ENCODE results near the gene LSM3. TPM values are rescaled to one million over a fixed set of nuclear protein-coding genes. Genes with fewer than 3 reads are reported as not detected.

Gene LSM3
- 13.3 TPM for polyA plus RNA-seq (2012; ENCODE audit: insufficient read depth, insufficient read length, low read depth)

- no peaks in the 10 kb centered on the region for H3K4me1 ChIP-seq
- no peaks in the 10 kb centered on the region for H3K27me3 ChIP-seq
- peak within 1 kb of the TSS; percentile 97 for H3K4me3 ChIP-seq (ENCODE audit: low read depth, low read length)
- DNase-seq, result peak; percentile 88
- TF ChIP-seq CTCF (IDR thresholded peaks at IDR 0.05; ENCODE audit: low read depth, low read length), result no peak
- H3K36me3 ChIP-seq, result no peaks in the 10 kb centered on the region; the same call in 1 of the 2 replicates
- no peaks in the 10 kb centered on the region for H3K9me3 ChIP-seq
These were observed at the start of gene LSM3, which contains the start of gene XPC for GRCh38 chr3:14178247-14179113. LSM3 (plus strand) TSS chr3:14178817; CDS start chr3:14178861, 44 bp downstream. XPC (minus strand) TSS chr3:14178601; CDS start chr3:14178568, 33 bp downstream.

DNA sequence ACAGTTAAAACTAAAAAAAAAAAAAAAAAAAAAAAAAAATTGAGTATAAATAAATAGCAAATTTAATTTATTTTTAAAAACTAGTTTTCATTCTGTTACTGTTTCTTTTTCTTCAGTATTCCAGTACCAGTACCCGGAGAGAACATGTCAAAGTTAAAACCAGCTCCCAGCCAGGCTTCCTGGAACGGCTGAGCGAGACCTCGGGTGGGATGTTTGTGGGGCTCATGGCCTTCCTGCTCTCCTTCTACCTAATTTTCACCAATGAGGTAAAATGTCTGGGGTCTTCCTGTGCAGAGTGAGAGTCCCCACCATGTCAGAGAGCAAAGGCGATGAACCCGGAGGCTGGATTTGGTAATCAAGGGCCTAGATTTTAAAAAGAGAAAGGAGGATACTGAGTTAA lies 49.3 kb upstream of the LSM3 start:
- no peak overlapping the region for H3K4me3 ChIP-seq (ENCODE audit: low read depth, low read length)
- peaks cover 23% of the 10 kb centered on the region for H3K36me3 ChIP-seq
- no peak for DNase-seq
- no peak for TF ChIP-seq CTCF (IDR thresholded peaks at IDR 0.05; ENCODE audit: low read depth, low read length)
- H3K4me1 ChIP-seq, result no peaks in the 10 kb centered on the region
- H3K27me3 ChIP-seq, result no peaks in the 10 kb centered on the region
- H3K9me3 ChIP-seq, result no peaks in the 10 kb centered on the region

DNA sequence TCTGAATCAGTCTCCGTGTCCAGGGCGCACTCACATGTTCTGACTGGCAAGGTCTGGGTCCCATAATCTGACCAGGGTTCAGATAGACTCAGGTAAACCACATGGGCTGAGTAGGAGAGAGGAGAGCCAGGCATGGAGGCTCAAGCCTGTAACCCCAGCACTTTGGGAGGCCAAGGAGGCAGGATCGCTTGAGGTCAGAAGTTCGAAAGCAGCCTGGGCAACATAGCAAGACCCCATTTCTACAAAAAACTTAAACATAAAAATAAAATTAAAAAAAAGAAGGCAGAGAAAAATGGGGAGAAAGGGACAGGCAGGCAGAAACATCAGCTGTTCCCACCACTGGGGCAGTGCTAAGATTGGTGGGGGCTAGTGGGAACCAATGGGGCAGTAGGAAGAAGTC lies 48.4 kb upstream of the LSM3 start:
- no peaks in the 10 kb centered on the region for H3K27me3 ChIP-seq
- H3K4me1 ChIP-seq, result no peaks in the 10 kb centered on the region
- no peak overlapping the region for H3K4me3 ChIP-seq (ENCODE audit: low read depth, low read length)
- peaks cover 23% of the 10 kb centered on the region for H3K36me3 ChIP-seq
- no peak for TF ChIP-seq CTCF (IDR thresholded peaks at IDR 0.05; ENCODE audit: low read depth, low read length)
- no peaks in the 10 kb centered on the region for H3K9me3 ChIP-seq
- no peak for DNase-seq

- no peak for TF ChIP-seq CTCF (IDR thresholded peaks at IDR 0.05; ENCODE audit: low read depth, low read length)
- H3K4me1 ChIP-seq, result no peaks in the 10 kb centered on the region
- H3K36me3 ChIP-seq, result peaks cover 23% of the 10 kb centered on the region
- H3K4me3 ChIP-seq (ENCODE audit: low read depth, low read length), result no peak overlapping the region
- no peak for DNase-seq
- H3K9me3 ChIP-seq, result no peaks in the 10 kb centered on the region
- no peaks in the 10 kb centered on the region for H3K27me3 ChIP-seq
These were observed 47.9 kb upstream of the LSM3 start for GRCh38 chr3:14130707-14131106.

DNA sequence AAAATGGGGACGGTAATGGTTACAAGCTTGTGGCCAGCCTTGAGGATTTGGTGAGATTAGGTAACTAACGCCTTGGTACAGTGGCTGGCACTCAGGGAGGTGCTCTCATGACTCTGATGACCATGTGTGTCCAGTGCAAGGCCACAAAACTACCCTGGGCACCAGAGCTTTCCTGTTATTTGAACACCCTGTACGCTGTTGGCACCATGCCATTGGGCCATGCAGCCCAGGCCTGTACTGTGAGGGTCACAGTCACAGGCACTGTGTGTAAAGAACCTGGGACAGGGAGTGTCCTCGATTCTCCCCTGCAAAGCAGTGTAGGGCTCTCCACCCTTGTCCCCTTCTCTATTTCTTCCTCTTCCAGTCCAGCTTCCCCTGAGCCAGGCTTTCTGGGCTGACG lies 47.5 kb upstream of the LSM3 start:
- no peak for TF ChIP-seq CTCF (IDR thresholded peaks at IDR 0.05; ENCODE audit: low read depth, low read length)
- no peaks in the 10 kb centered on the region for H3K4me1 ChIP-seq
- no peaks in the 10 kb centered on the region for H3K27me3 ChIP-seq
- peaks cover 23% of the 10 kb centered on the region for H3K36me3 ChIP-seq
- H3K4me3 ChIP-seq (ENCODE audit: low read depth, low read length), result no peak overlapping the region
- no peaks in the 10 kb centered on the region for H3K9me3 ChIP-seq
- no peak for DNase-seq

- Histone ChIP-seq H3K4me3 (ENCODE audit: low read depth, low read length) (no peak overlapping the region), H3K4me1 (no peaks in the 10 kb centered on the region), H3K27me3 (no peaks in the 10 kb centered on the region), H3K9me3 (no peaks in the 10 kb centered on the region), H3K36me3 (peaks cover 23% of the 10 kb centered on the region)
- TF ChIP-seq CTCF (IDR thresholded peaks at IDR 0.05; ENCODE audit: low read depth, low read length), result no peak
- no peak for DNase-seq
These were observed 46.5 kb upstream of the LSM3 start for GRCh38 chr3:14132120-14132519.
